DOHH2 (cell line): ENCODE data around the gene WHRN.

ENCODE experiments used
- H3F3A ChIP-seq: fragments of 200-600 bp; sonication (generic), shearing (Covaris generic); 2 replicates; pipeline ENCODE4 v1.6.0; 2016; ENCODE audit warnings: antibody characterized with exemption, mild to moderate bottlenecking; ENCODE audit not compliant: control insufficient read depth, insufficient read depth
- H3K27ac ChIP-seq: fragments of 200-600 bp; sonication (generic); 2 replicates; pipeline ENCODE4 v1.5.1; 2014; ENCODE audit warnings: low read depth, mild to moderate bottlenecking, low read length, moderate library complexity
- H3K27me3 ChIP-seq: fragments of 200-600 bp; sonication (generic); 2 replicates; pipeline ENCODE4 v1.6.1; 2014; ENCODE audit warnings: mild to moderate bottlenecking, low read length, mixed read lengths; ENCODE audit not compliant: control insufficient read depth
- H3K36me3 ChIP-seq: fragments of 200-600 bp; sonication (generic); 2 replicates; pipeline ENCODE4 v1.6.1; 2014; ENCODE audit warnings: mild to moderate bottlenecking, low read length, moderate library complexity, mixed read lengths; ENCODE audit not compliant: control insufficient read depth
- H3K4me1 ChIP-seq: fragments of 200-600 bp; sonication (generic); 2 replicates; pipeline ENCODE4 v1.6.1; 2014; ENCODE audit warnings: mild to moderate bottlenecking, low read length, mixed read lengths; ENCODE audit not compliant: control insufficient read depth
- H3K4me2 ChIP-seq: fragments of 200-600 bp; sonication (generic); 2 replicates; pipeline ENCODE4 v1.6.0; 2014; ENCODE audit warnings: mild to moderate bottlenecking, low read length, moderate library complexity
- H3K4me3 ChIP-seq: fragments of 200-600 bp; sonication (generic); 2 replicates; pipeline ENCODE4 v1.5.1; 2014; ENCODE audit warnings: mild to moderate bottlenecking, low read length, mixed read lengths
- H3K79me2 ChIP-seq: fragments of 200-600 bp; sonication (generic); 2 replicates; pipeline ENCODE4 v1.6.1; 2014; ENCODE audit warnings: mild to moderate bottlenecking, low read length, mixed read lengths; ENCODE audit not compliant: control insufficient read depth
- H3K9me2 ChIP-seq: fragments of 200-600 bp; sonication (generic); replicated peaks from 2 replicates; pipeline ENCODE4 v1.6.1; 2014; ENCODE audit warnings: mild to moderate bottlenecking, low read length, mixed read lengths; ENCODE audit not compliant: control insufficient read depth
- H3K9me3 ChIP-seq: fragments of 200-600 bp; sonication (generic); 2 replicates; pipeline ENCODE4 v1.6.1; 2014; ENCODE audit warnings: antibody characterized with exemption, low read length, mixed read lengths; ENCODE audit not compliant: control insufficient read depth, insufficient read depth
- H4K20me1 ChIP-seq: fragments of 200-600 bp; sonication (generic); 2 replicates; pipeline ENCODE4 v1.6.0; 2014; ENCODE audit warnings: low read depth, mild to moderate bottlenecking, antibody characterized with exemption, low read length, moderate library complexity; ENCODE audit not compliant: control insufficient read depth, insufficient read depth
- CTCF ChIP-seq: fragments of 200-600 bp; sonication (generic); IDR thresholded peaks from one replicate; pipeline ENCODE4 v1.5.1; 2014; ENCODE audit warnings: antibody characterized with exemption, mild to moderate bottlenecking, low read depth, low read length; ENCODE audit not compliant: poor library complexity, severe bottlenecking
- EZH2phosphoT487 ChIP-seq: fragments of 200-600 bp; sonication (generic); IDR thresholded peaks from 2 replicates; pipeline ENCODE4 v1.6.1; 2017; ENCODE audit warnings: borderline replicate concordance, mild to moderate bottlenecking, antibody characterized with exemption, low read length, moderate library complexity, mixed read lengths

Gene WHRN

DNA sequence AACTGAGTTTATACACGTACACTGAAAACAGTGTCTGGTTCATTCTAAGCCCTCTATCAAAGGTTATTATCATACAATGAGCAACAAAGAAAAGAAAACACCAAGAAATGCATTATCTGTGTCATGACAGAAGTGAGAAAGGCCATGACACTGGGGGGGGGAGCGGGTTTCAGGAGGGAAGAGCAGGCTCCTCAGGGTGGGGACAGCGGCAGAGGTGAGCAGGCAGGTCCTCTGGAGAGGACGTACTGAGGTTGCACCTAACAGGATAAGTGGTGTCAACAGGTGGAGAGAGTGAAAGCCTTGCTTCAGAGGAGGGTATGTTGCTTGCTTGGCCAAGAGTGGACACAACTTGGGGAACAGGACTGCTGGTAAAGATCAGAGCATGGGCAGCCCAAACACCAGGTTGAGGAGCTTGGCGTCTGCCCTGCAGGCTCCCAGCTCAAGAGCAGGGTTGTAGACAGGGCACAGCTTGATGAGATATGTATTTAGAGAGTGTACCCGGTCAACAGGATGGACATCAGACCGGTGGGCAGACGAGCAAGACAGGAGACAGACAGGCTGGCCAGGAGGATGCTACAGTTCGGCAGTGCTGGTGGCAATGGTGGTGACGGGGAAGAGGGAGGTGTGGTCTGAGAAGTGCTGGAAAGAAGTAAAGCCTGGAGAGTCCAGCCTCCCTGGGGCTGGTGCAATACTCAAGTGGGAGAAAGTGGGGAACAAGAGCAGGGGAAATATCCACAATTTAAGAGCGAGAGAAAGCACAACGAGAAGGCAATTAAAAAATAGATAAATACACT lies 10.3 kb downstream of the WHRN start:
- H3K9me2 ChIP-seq = no peaks in the 10 kb centered on the region
- no peak overlapping the region for H3K4me2 ChIP-seq
- H3F3A ChIP-seq = no peaks in the 10 kb centered on the region
- H3K27ac ChIP-seq = no peak overlapping the region
- no peaks in the 10 kb centered on the region for H3K36me3 ChIP-seq
- H4K20me1 ChIP-seq = no peaks in the 10 kb centered on the region
- H3K4me3 ChIP-seq = no peak overlapping the region
- TF ChIP-seq CTCF (no peak), EZH2phosphoT487 (no peak)
- peaks cover 13% of the 10 kb centered on the region for H3K4me1 ChIP-seq
- H3K27me3 ChIP-seq = peaks cover 27% of the 10 kb centered on the region
- H3K79me2 ChIP-seq = no peaks in the 10 kb centered on the region
- no peaks in the 10 kb centered on the region for H3K9me3 ChIP-seq

- H3K36me3 ChIP-seq = no peaks in the 10 kb centered on the region
- no peaks in the 10 kb centered on the region for H3F3A ChIP-seq
- no peak overlapping the region for H3K27ac ChIP-seq
- no peaks in the 10 kb centered on the region for H3K79me2 ChIP-seq
- no peaks in the 10 kb centered on the region for H3K9me3 ChIP-seq
- H3K27me3 ChIP-seq = peaks cover 22% of the 10 kb centered on the region
- no peak for TF ChIP-seq EZH2phosphoT487
- TF ChIP-seq CTCF = no peak
- no peaks in the 10 kb centered on the region for H3K9me2 ChIP-seq
- no peak overlapping the region for H3K4me3 ChIP-seq
- H3K4me2 ChIP-seq = no peak overlapping the region
- H3K4me1 ChIP-seq = peaks cover 13% of the 10 kb centered on the region
- H4K20me1 ChIP-seq = no peaks in the 10 kb centered on the region
Measured at GRCh38 chr9:114493521-114494184, 11.6 kb downstream of the WHRN start.

DNA sequence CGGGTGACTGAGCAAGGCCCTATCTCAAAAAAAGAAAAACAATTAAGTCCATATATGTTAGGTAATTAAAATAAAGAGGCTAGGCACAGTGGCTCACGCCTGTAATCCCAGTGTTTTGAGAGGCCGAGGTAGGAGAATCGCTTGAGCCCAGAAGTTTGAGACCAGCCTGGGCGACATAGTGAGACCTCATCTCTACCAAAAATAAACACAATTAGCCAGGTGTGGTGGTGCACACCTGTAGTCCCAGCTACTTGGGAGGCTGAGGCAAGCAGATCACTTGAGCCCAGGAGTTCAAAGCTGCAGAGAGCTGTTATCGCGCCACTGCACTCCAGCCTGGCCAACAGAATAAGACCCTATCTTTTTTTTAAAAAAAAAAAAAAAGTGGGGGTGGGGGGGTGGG lies 12.3 kb downstream of the WHRN start:
- Histone ChIP-seq H3K36me3 (no peaks in the 10 kb centered on the region), H3K79me2 (no peaks in the 10 kb centered on the region), H3K4me1 (peaks cover 13% of the 10 kb centered on the region), H3K9me2 (no peaks in the 10 kb centered on the region), H3K4me2 (no peak overlapping the region), H3K27ac (no peak overlapping the region), H3K27me3 (peaks cover 19% of the 10 kb centered on the region), H3K9me3 (no peaks in the 10 kb centered on the region), H3K4me3 (no peak overlapping the region), H4K20me1 (peaks cover 3% of the 10 kb centered on the region; the same call in 1 of the 2 replicates), H3F3A (no peaks in the 10 kb centered on the region)
- TF ChIP-seq CTCF (no peak), EZH2phosphoT487 (no peak)
